ENCODE measurements around the gene ARRDC3. TPM values are rescaled to one million over a fixed set of nuclear protein-coding genes. Genes with fewer than 3 reads are reported as not detected.

ARRDC3 gene
- total and polyA plus RNA-seq, 10 of the 15 experiments (the other 5 are each of a cell fraction or from before 2014, with no cell fraction given), result 2.3 to 14.0 (median 8.6) TPM

- TF ChIP-seq, protein P1, sequence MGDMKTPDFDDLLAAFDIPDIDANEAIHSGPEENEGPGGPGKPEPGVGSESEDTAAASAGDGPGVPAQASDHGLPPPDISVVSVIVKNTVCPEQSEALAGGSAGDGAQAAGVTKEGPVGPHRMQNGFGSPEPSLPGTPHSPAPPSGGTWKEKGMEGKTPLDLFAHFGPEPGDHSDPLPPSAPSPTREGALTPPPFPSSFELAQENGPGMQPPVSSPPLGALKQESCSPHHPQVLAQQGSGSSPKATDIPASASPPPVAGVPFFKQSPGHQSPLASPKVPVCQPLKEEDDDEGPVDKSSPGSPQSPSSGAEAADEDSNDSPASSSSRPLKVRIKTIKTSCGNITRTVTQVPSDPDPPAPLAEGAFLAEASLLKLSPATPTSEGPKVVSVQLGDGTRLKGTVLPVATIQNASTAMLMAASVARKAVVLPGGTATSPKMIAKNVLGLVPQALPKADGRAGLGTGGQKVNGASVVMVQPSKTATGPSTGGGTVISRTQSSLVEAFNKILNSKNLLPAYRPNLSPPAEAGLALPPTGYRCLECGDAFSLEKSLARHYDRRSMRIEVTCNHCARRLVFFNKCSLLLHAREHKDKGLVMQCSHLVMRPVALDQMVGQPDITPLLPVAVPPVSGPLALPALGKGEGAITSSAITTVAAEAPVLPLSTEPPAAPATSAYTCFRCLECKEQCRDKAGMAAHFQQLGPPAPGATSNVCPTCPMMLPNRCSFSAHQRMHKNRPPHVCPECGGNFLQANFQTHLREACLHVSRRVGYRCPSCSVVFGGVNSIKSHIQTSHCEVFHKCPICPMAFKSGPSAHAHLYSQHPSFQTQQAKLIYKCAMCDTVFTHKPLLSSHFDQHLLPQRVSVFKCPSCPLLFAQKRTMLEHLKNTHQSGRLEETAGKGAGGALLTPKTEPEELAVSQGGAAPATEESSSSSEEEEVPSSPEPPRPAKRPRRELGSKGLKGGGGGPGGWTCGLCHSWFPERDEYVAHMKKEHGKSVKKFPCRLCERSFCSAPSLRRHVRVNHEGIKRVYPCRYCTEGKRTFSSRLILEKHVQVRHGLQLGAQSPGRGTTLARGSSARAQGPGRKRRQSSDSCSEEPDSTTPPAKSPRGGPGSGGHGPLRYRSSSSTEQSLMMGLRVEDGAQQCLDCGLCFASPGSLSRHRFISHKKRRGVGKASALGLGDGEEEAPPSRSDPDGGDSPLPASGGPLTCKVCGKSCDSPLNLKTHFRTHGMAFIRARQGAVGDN (IDR thresholded peaks at IDR 0.05), result no peak
- no peak for TF ChIP-seq PML (IDR thresholded peaks at IDR 0.05; ENCODE audit: low read length)
- peak; percentile 62; the same call in 1 of the 2 replicates for TF ChIP-seq BCL11A (IDR thresholded peaks at IDR 0.05; ENCODE audit: low read depth, low read length)
- TF ChIP-seq, protein P2, sequence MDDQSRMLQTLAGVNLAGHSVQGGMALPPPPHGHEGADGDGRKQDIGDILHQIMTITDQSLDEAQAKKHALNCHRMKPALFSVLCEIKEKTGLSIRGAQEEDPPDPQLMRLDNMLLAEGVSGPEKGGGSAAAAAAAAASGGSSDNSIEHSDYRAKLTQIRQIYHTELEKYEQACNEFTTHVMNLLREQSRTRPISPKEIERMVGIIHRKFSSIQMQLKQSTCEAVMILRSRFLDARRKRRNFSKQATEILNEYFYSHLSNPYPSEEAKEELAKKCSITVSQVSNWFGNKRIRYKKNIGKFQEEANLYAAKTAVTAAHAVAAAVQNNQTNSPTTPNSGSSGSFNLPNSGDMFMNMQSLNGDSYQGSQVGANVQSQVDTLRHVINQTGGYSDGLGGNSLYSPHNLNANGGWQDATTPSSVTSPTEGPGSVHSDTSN (IDR thresholded peaks at IDR 0.05; ENCODE audit: insufficient replicate concordance, low read depth, low read length), result peak; percentile 28
- TF ChIP-seq ZNF384 (IDR thresholded peaks at IDR 0.05; ENCODE audit: borderline replicate concordance, low read depth, low read length), result no peak
- TF ChIP-seq RBBP5 (conservative IDR thresholded peaks at IDR 0.05), result no peak
- TF ChIP-seq NR2F1 (conservative IDR thresholded peaks at IDR 0.05), result no peak
- TF ChIP-seq IKZF2 (IDR thresholded peaks at IDR 0.05), result peak; percentile 56 to 62; a peak in 3 of 4 replicates
- TF ChIP-seq MTA2 (IDR thresholded peaks at IDR 0.05; ENCODE audit: low read depth), result peak; percentile 67; the same call in 1 of the 2 replicates
- TF ChIP-seq ETV6 (conservative IDR thresholded peaks at IDR 0.05 in 1 of 2, IDR thresholded peaks at IDR 0.05 in 1 of 2; ENCODE audit: borderline replicate concordance in 1 of 2, low read depth in 1 of 2), result no peak
- no peak for TF ChIP-seq GABPA (IDR thresholded peaks at IDR 0.05; ENCODE audit: low read depth)
- no peak for TF ChIP-seq EED (IDR thresholded peaks at IDR 0.05; ENCODE audit: low read depth)
- no peak for TF ChIP-seq HCFC1 (IDR thresholded peaks at IDR 0.05; ENCODE audit: low read length)
- no peak for TF ChIP-seq SP1 (IDR thresholded peaks at IDR 0.05; ENCODE audit: low read depth, low read length)
- TF ChIP-seq, protein P3, sequence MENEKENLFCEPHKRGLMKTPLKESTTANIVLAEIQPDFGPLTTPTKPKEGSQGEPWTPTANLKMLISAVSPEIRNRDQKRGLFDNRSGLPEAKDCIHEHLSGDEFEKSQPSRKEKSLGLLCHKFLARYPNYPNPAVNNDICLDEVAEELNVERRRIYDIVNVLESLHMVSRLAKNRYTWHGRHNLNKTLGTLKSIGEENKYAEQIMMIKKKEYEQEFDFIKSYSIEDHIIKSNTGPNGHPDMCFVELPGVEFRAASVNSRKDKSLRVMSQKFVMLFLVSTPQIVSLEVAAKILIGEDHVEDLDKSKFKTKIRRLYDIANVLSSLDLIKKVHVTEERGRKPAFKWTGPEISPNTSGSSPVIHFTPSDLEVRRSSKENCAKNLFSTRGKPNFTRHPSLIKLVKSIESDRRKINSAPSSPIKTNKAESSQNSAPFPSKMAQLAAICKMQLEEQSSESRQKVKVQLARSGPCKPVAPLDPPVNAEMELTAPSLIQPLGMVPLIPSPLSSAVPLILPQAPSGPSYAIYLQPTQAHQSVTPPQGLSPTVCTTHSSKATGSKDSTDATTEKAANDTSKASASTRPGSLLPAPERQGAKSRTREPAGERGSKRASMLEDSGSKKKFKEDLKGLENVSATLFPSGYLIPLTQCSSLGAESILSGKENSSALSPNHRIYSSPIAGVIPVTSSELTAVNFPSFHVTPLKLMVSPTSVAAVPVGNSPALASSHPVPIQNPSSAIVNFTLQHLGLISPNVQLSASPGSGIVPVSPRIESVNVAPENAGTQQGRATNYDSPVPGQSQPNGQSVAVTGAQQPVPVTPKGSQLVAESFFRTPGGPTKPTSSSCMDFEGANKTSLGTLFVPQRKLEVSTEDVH (IDR thresholded peaks at IDR 0.05; ENCODE audit: low read depth, partially characterized antibody), result no peak
- peak in 1 of 2 experiments; percentile 74; a peak in 2 of 4 replicates for TF ChIP-seq EP300 (IDR thresholded peaks at IDR 0.05; ENCODE audit: borderline replicate concordance in 1 of 2, control insufficient read depth in 1 of 2, low read depth in 2 of 2, low read length in 2 of 2)
- no peak for TF ChIP-seq EZH2 (IDR thresholded peaks at IDR 0.05; ENCODE audit: borderline replicate concordance, control insufficient read depth, low read depth, low read length)
- no peak for TF ChIP-seq NFYB (IDR thresholded peaks at IDR 0.05; ENCODE audit: insufficient read depth, low read depth, low read length)
- TF ChIP-seq SIX5 (IDR thresholded peaks at IDR 0.05; ENCODE audit: low read depth, low read length, severe bottlenecking), result no peak
- no peak for TF ChIP-seq KAT2A (conservative IDR thresholded peaks at IDR 0.05; ENCODE audit: control insufficient read depth, low read depth, low read length)
- TF ChIP-seq BRCA1 (IDR thresholded peaks at IDR 0.05; ENCODE audit: low read depth, low read length), result no peak
- TF ChIP-seq LARP7 (IDR thresholded peaks at IDR 0.05), result no peak
Measured at GRCh38 chr5:91361055-91361701, 21.9 kb downstream of the ARRDC3 start (continued).
